Naive thymus-derived CD4-positive, alpha-beta T cell (primary cell): ENCODE results near the gene RNF114. TPM values are rescaled to one million over a fixed set of nuclear protein-coding genes. Genes with fewer than 3 reads are reported as not detected.

Experiments
- ATAC-seq: fragments of 150-1000 bp; cut with Tn5 transposase; 2 replicates; pipeline ENCODE4 v1.10.0; 2021; ENCODE audit warnings: mild to moderate bottlenecking, moderate library complexity
- CTCF ChIA-PET: fragments of 350-600 bp; sonication (Branson Sonifier 250); formaldehyde crosslinking; loops from one replicate; lab custom pipeline; 2021; ENCODE audit warnings: antibody characterized with exemption; lab: Charles Lee
- POLR2A ChIA-PET: fragments of 350-600 bp; sonication (Branson Sonifier 250); formaldehyde crosslinking; loops from one replicate; lab custom pipeline; 2021; ENCODE audit warnings: antibody characterized with exemption, inconsistent platforms; lab: Charles Lee
- DNase-seq, 9 donors: peaks; one replicate each; pipeline versions ENCODE4 v3.0.0 to v3.0.0-alpha.2; 2020 to 2022; ENCODE audit warnings: mixed read lengths in 1 of 9
- H3K27ac ChIP-seq: one replicate; pipeline ENCODE4 v1.7.0; 2013; ENCODE audit warnings: mild to moderate bottlenecking, low read depth, low read length, moderate library complexity
- H3K27me3 ChIP-seq, 2 donors: one replicate each; pipeline ENCODE4 v1.7.0; 2013; ENCODE audit warnings: low read length in 2 of 2, mild to moderate bottlenecking in 2 of 2, moderate library complexity in 2 of 2; ENCODE audit not compliant: control insufficient read depth in 2 of 2, insufficient read depth in 2 of 2
- H3K36me3 ChIP-seq, 3 experiments: 1 replicate in 2 of 3; 2 replicates in 1 of 3; pipeline ENCODE4 v1.7.0; 2013; ENCODE audit warnings: low read length in 3 of 3, mild to moderate bottlenecking in 3 of 3, moderate library complexity in 1 of 3; ENCODE audit not compliant: insufficient read depth in 3 of 3, control insufficient read depth in 2 of 3
- H3K4me1 ChIP-seq, 2 donors: one replicate each; pipeline ENCODE4 v1.7.0; 2013; ENCODE audit warnings: low read length in 2 of 2, mild to moderate bottlenecking in 2 of 2, moderate library complexity in 1 of 2; ENCODE audit not compliant: control insufficient read depth in 2 of 2, insufficient read depth in 2 of 2
- H3K4me3 ChIP-seq: 2 replicates; pipeline ENCODE4 v1.7.0; 2013; ENCODE audit warnings: mild to moderate bottlenecking, low read length
- H3K9me3 ChIP-seq, 3 experiments: 1 replicate in 2 of 3; 2 replicates in 1 of 3; pipeline ENCODE4 v1.7.0; 2013; ENCODE audit warnings: low read length in 3 of 3; ENCODE audit not compliant: control insufficient read depth in 2 of 3
- H3K27ac Mint-ChIP-seq, 9 donors: one replicate each; pipeline ENCODE4 v1.8.0; 2020 to 2022; ENCODE audit warnings: mixed read lengths in 9 of 9, mild to moderate bottlenecking in 8 of 9, moderate library complexity in 5 of 9, inconsistent platforms in 2 of 9
- H3K27me3 Mint-ChIP-seq, 5 donors: one replicate each; pipeline ENCODE4 v1.8.0; 2021 to 2022; ENCODE audit warnings: mixed read lengths in 5 of 5, mild to moderate bottlenecking in 1 of 5
- H3K36me3 Mint-ChIP-seq, 5 donors: one replicate each; pipeline ENCODE4 v1.8.0; 2020 to 2022; ENCODE audit warnings: mixed read lengths in 5 of 5, mild to moderate bottlenecking in 3 of 5, inconsistent platforms in 1 of 5
- H3K4me1 Mint-ChIP-seq, 7 donors: one replicate each; pipeline ENCODE4 v1.8.0; 2020 to 2022; ENCODE audit warnings: mixed read lengths in 7 of 7, mild to moderate bottlenecking in 3 of 7, inconsistent platforms in 1 of 7
- H3K4me3 Mint-ChIP-seq, 10 donors: one replicate each; pipeline ENCODE4 v1.8.0; 2020 to 2022; ENCODE audit warnings: mild to moderate bottlenecking in 10 of 10, mixed read lengths in 10 of 10, moderate library complexity in 6 of 10, inconsistent platforms in 2 of 10
- H3K9me3 Mint-ChIP-seq, 11 donors: one replicate each; pipeline ENCODE4 v1.8.0; 2020 to 2022; ENCODE audit warnings: mixed read lengths in 11 of 11, mild to moderate bottlenecking in 4 of 11, inconsistent platforms in 1 of 11, moderate library complexity in 1 of 11
- intact Hi-C, 2 donors: fragments of 100-400 bp; cut with micrococcal nuclease; formaldehyde crosslinking; loops; one replicate each; pipeline ENCODE4 v1.15.1; 2023
- polyA plus RNA-seq, 2 donors: library from polyadenylated mRNA; unstranded; fragments of 300-500 nt; fragmentation: Illumina TruSeq; gene quantifications; one replicate each; pipeline ENCODE4 v1.2.3, GENCODE V29; 2021
- total RNA-seq, 6 experiments: library from RNA in 5 of 6; stranded (reverse) in 5 of 6; gene quantifications; 1 replicate in 5 of 6; 2 replicates in 1 of 6; pipeline ENCODE4 v1.2.3 and lab custom pipeline; 2021 to 2026

The RNF114 gene, protein sequence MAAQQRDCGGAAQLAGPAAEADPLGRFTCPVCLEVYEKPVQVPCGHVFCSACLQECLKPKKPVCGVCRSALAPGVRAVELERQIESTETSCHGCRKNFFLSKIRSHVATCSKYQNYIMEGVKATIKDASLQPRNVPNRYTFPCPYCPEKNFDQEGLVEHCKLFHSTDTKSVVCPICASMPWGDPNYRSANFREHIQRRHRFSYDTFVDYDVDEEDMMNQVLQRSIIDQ
- total RNA-seq (100 to 1,000 TPM in 3 of 5 experiments, 10 to 100 TPM in 2; 67.1 to 113 (median 101) TPM), polyA plus RNA-seq (100 to 1,000 TPM; 130 to 143 TPM), total RNA-seq (lab: John Stamatoyannopoulos, UW) (110 reads per million, percentile 86 among the genes with 10 or more reads in this experiment)

DNA sequence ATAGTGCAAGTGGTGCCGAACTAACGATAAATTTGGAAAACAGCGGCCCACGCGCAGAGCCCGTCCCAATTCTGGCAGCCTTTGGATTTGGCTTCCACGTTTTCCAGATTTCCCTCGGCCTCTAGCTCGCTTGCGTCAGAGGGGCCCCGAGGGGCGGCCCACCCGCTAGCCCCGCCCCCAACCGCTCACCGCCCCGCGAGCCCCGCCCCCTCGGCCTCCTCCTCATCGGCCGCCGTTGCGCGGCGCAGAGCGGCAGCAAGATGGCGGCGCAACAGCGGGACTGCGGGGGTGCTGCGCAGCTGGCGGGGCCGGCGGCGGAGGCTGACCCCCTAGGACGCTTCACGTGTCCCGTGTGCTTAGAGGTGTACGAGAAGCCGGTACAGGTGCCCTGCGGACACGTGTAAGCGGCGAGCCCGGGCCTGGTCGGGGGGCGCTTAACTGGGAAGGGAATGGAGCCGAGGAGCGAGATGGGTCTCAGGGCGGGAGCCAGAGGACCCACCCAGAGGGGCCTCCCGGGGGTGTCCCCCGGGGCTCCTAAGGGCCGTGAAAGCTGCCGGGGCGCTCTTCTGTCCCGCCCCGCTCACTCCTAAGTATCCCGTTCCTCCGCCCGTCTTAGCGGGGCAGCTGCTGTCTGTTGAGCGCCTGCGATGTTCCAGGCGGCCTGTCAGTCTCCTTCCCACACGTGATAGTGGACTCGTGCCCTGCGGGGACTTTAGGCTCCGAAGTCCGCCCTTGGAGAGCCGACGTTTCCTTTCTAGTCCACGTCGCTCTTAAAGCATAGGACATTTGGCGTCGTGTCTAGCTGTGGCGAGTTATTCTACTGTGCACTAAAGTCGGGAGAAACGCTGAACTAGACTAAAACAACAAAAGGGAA, at the start of gene RNF114:
Gene RNF114 (plus strand): TSS at position 245 of the 874 bp plus-strand sequence. CDS start 16 bp downstream, at position 261.
- peak; percentile 79 to 92 (median 86) for DNase-seq
- H3K27me3 ChIP-seq, result no peaks in the 10 kb centered on the region
- H3K36me3 Mint-ChIP-seq, result peaks cover 2 to 12% (median 5%) of the 10 kb centered on the region in 5 donors
- H3K27ac Mint-ChIP-seq, result peak within 1 kb of the TSS; percentile 83 to 98 (median 95)
- no peaks in the 10 kb centered on the region for H3K27me3 Mint-ChIP-seq
- POLR2A ChIA-PET, result interaction anchor here (0.6 to 4.4 kb wide), 11 partner anchors 8 to 748 kb away, joined by 3 to 44 read pairs (median 4); partner anchors contain the start of gene SPATA2
- H3K4me3 Mint-ChIP-seq, result peak within 1 kb of the TSS; percentile 95 to 100 (median 98)
- peaks cover 0 to 19% (median 4%) of the 10 kb centered on the region in 3 experiments for H3K36me3 ChIP-seq
- peak; percentile 99 for ATAC-seq
- intact Hi-C loops, result loop anchor here (1.0 to 10.0 kb wide), 14 partner anchors 8 to 1012 kb away; partner anchors contain the start of genes PTPN1 (in 2 of the 2), SNAI1 (in 2 of the 2), SPATA2 (in 2 of the 2) and ADNP (in 1 of the 2)
- H3K9me3 Mint-ChIP-seq, result peaks cover 0 to 2% (median 0%) of the 10 kb centered on the region in 11 donors
- peaks cover 36 to 61% (median 53%) of the 10 kb centered on the region in 7 donors for H3K4me1 Mint-ChIP-seq
- peak within 1 kb of the TSS; percentile 90 for H3K4me3 ChIP-seq
- no peaks in the 10 kb centered on the region for H3K9me3 ChIP-seq
- CTCF ChIA-PET, result interaction anchor here (1.0 to 1.5 kb wide), 2 partner anchors 9 to 19 kb away, joined by 3 to 4 read pairs; no protein-coding TSS in a partner anchor
- peaks cover 20 to 27% of the 10 kb centered on the region in 2 donors for H3K4me1 ChIP-seq
- H3K27ac ChIP-seq, result peak within 1 kb of the TSS; percentile 95

DNA sequence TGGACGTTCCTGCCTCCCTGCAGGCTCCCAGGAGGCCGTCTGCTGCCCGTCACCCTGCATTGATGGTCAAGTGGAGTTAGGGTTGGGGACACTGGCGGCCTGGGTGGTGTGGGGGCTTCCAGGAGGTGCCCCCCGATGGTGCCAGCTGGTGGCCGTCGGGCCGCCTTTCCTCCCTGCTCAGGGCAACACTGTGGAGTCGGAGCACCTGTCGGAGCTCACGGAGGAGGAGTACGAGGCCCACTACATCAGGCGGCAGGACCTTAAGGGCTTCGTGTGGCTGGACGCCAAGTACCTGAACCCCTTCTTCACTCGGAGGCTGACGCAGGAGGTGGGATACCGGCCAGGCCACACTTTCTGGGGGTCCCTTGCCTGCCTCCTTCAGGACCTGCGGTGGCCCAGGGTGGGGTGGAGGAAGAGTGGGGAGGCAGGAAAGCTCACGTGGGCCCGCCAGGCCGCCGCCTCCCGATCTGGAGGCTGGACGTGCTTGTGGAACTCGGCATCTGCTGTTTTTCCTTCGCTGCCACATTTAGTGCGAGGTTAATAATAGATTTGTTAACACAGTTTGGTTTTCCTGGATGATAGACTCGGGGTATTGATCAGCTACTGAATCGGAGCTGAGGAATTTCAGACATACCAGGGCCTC, 49.5 kb upstream of the RNF114 start:
- no peak for DNase-seq
- Histone ChIP-seq H3K27ac (no peak overlapping the region), H3K36me3 (peaks cover 0 to 64% (median 0%) of the 10 kb centered on the region in 3 experiments), H3K9me3 (no peaks in the 10 kb centered on the region), H3K4me1 (no peaks in the 10 kb centered on the region), H3K4me3 (no peak overlapping the region), H3K27me3 (no peaks in the 10 kb centered on the region)
- Mint-ChIP-seq H3K4me3 (no peak overlapping the region), H3K9me3 (no peaks in the 10 kb centered on the region), H3K27me3 (no peaks in the 10 kb centered on the region), H3K4me1 (peaks cover 0 to 20% (median 5%) of the 10 kb centered on the region in 7 donors), H3K36me3 (peaks cover 0 to 28% (median 4%) of the 10 kb centered on the region in 5 donors), H3K27ac (no peak overlapping the region)
- intact Hi-C loops, result loop anchor here in 1 of 2 donors (5.0 kb wide), 1 partner anchor 41 kb away; no protein-coding TSS in a partner anchor
- ChIA-PET POLR2A (no interaction called here), CTCF (interaction anchor here (1.1 kb wide), 1 partner anchor 29 kb away, joined by 4 read pairs; no protein-coding TSS in a partner anchor)
- no peak for ATAC-seq

DNA sequence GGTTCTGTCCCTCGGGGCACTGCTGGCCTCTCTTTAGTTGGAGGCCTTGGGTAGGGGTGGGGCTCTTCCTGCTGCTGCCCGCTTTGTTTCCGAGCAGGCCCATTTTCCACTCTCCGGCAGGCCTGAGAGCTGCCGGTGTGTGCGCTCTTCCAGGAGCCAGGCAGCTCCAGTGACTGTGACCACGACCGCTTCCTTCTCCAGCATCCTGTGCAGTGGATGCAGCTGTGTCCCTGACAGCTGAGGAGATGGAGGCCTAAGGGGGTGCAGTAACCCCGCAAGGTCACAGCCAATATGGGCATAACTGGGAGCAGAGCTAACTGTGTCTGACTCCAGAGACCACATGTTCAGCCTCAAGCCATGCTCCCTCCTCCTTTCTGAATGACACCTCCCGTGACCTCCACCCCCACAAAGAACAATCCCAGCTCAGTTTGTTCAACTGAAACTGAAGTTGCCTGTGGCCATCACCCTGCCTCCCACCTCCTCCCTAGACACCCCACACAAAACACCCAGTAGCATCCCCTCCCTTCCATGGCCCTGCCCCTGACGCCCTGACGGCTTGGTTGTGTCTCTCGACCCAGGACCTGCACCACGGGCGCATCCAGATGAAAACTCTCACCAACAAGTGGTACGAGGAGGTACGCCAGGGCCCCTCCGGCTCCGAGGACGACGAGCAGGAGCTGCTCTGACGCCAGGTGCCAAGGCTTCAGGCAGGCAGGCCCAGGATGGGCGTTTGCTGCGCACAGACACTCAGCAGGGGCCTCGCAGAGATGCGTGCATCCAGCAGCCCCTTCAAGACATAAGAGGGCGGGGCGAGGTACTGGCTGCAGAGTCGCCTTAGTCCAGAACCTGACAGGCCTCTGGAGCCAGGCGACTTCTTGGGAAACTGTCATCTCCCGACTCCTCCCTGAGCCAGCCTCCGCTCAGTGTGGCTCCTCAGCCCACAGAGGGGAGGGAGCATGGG, 48.7 kb upstream of the RNF114 start:
- Histone ChIP-seq H3K4me3 (no peak overlapping the region), H3K27ac (no peak overlapping the region), H3K4me1 (no peaks in the 10 kb centered on the region), H3K9me3 (no peaks in the 10 kb centered on the region), H3K27me3 (no peaks in the 10 kb centered on the region), H3K36me3 (peaks cover 0 to 55% (median 0%) of the 10 kb centered on the region in 3 experiments)
- ATAC-seq (no peak), DNase-seq (no peak)
- Mint-ChIP-seq H3K4me3 (no peak overlapping the region), H3K36me3 (peaks cover 0 to 28% (median 3%) of the 10 kb centered on the region in 5 donors), H3K27me3 (no peaks in the 10 kb centered on the region), H3K9me3 (no peaks in the 10 kb centered on the region), H3K27ac (peak overlapping the region in 4 of 9 donors; percentile 25 to 69 (median 49)), H3K4me1 (peaks cover 0 to 21% (median 5%) of the 10 kb centered on the region in 7 donors)
- CTCF ChIA-PET, result interaction anchor here (1.1 kb wide), 1 partner anchor 29 kb away, joined by 4 read pairs; no protein-coding TSS in a partner anchor
- POLR2A ChIA-PET, result no interaction called here
- intact Hi-C loops, result loop anchor here (1.0 to 5.0 kb wide), 3 partner anchors 40 to 346 kb away; no protein-coding TSS in a partner anchor

DNA sequence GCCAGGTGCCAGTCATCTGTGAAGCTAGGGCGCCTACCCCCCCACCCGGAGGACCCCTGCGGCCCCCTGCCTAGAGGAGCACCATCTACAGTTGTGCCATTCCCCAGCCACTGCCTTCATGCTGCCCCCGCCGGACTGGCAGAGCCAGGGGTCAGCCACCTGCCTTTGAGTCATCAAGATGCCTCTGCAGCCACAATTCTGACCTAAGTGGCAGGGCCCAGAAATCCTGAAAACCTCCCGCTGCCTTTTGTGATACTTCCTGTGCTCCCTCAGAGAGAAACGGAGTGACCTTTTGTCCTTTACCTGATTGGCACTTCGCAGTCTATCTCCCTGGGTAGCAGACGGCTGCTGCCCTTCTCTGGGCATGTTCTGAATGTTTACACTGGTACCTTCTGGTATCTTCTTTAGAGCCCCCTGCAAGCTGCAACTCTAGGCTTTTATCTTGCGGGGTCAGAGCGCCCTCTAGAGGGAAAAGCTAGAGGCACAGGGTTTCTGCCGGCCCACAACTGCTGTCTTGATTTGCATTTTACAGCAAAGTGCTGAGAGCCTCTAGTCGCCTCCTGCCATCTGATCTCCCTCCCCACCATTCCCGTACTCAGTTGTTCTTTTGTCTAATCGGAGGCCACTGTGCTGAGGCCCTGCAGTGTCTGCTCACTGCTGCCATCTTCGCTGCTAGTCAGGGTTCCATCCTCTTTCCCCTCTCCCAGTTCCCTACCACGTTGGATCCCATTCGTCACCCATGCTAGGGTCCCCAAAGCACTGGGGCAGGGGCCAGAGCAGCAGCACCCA, 47.8 kb upstream of the RNF114 start:
- ChIA-PET POLR2A (no interaction called here), CTCF (interaction anchor here (0.6 to 1.1 kb wide), 3 partner anchors 16 to 77 kb away, joined by 3 to 4 read pairs (median 3); no protein-coding TSS in a partner anchor)
- H3K27me3 ChIP-seq, result no peaks in the 10 kb centered on the region
- H3K9me3 ChIP-seq, result no peaks in the 10 kb centered on the region
- peaks cover 0 to 49% (median 0%) of the 10 kb centered on the region in 3 experiments for H3K36me3 ChIP-seq
- Mint-ChIP-seq H3K4me3 (no peak overlapping the region), H3K27ac (peak overlapping the region in 5 of 9 donors; percentile 5 to 38 (median 19)), H3K27me3 (no peaks in the 10 kb centered on the region), H3K9me3 (no peaks in the 10 kb centered on the region), H3K36me3 (peaks cover 0 to 28% (median 3%) of the 10 kb centered on the region in 5 donors), H3K4me1 (peaks cover 0 to 26% (median 5%) of the 10 kb centered on the region in 7 donors)
- H3K4me1 ChIP-seq, result no peaks in the 10 kb centered on the region
- H3K27ac ChIP-seq, result no peak overlapping the region
- DNase-seq (peak; percentile 24 to 58 (median 39)), ATAC-seq (peak; percentile 48)
- intact Hi-C loops, result loop anchor here (1.0 to 5.0 kb wide), 3 partner anchors 39 to 347 kb away; no protein-coding TSS in a partner anchor
- no peak overlapping the region for H3K4me3 ChIP-seq
